Stimulated activated CD8-positive, alpha-beta memory T cell treated with anti-CD3 and anti-CD28 coated beads, Interleukin-12 subunit alpha, Interleukin-12 subunit beta, amount 100 ng/mL, for 1 hour (primary cell): Measurements from ENCODE around the gene SHISAL2A.

Experiments
- DNase-seq: peaks from one replicate; pipeline ENCODE4 v3.0.0-alpha.2; 2020; ENCODE audit warnings: low read depth

Gene SHISAL2A

GRCh38 chr1:52659851-52660596, 27.1 kb downstream of the SHISAL2A start:
- DNase-seq = no peak

- no peak for DNase-seq
Observed at GRCh38 chr1:52660807-52661206, 27.8 kb downstream of the SHISAL2A start.

GRCh38 chr1:52662645-52663313, 29.8 kb downstream of the SHISAL2A start:
- no peak for DNase-seq

GRCh38 chr1:52663716-52664115, 30.7 kb downstream of the SHISAL2A start:
- DNase-seq = no peak

DNA sequence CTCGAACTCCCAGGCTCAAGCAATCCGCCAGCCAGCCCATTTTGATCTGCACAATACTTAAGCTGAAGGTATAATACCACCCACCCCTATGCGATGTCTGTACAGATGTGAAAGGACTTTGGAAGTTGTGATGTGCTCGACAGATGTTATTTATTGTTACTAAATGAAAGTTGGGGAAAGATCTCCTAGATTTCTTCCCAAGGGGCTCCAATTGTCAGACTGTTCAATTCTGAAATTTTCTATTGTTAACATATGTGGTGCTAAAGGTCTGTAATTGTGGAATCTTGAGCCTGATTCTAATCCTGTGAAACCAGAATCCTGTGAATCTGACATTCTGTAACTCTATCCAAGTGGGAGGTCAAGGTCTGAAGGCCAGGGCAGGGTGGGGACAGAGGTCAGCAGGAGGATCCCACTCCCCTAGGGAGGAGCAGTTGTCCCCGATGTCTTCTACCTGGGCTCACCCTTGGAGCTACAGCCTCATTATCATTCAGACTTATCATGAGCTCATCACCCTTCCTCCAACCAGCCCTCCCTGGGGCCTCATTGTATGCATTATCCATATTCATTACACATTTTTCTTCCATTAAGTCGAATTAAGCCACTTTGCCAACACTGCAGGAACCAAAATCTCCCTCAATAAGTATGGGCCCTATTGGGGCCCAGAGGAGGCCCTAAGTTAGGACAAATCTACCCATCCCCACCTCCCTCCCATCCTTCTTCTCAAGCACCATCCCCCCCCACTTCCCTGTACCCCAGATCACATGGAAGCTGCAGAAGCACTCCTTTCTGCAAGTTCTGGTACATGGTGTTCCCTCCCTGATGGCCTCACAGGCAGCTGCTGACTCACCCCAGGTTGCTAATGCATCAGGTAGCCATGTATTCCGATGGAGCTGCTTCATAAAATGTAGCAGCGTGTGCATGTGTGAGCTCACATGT, 32.3 kb downstream of the SHISAL2A start:
- no peak for DNase-seq

DNA sequence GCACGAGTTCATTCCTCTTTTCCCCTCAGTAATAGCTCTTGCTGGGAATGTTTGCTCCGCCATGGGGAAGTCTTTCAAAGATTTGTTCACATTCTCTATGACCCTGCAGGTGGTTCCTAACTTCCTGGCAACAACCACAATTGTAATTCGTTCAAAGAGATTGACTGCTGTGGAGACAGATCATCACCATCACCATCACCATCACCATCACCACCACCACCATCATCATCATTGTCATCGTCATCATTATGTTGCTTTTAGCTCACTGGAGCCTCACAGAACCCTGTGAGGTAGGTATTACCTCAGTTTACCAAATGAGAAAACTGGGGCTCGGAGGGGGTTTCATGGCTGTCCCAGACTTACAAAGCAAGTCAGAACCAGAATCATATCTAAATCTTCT, 34.3 kb downstream of the SHISAL2A start:
- DNase-seq = no peak

- DNase-seq = no peak
Observed at GRCh38 chr1:52667984-52668383, 35.0 kb downstream of the SHISAL2A start.

- DNase-seq = no peak
Observed at GRCh38 chr1:52668711-52669110, 35.7 kb downstream of the SHISAL2A start.

DNA sequence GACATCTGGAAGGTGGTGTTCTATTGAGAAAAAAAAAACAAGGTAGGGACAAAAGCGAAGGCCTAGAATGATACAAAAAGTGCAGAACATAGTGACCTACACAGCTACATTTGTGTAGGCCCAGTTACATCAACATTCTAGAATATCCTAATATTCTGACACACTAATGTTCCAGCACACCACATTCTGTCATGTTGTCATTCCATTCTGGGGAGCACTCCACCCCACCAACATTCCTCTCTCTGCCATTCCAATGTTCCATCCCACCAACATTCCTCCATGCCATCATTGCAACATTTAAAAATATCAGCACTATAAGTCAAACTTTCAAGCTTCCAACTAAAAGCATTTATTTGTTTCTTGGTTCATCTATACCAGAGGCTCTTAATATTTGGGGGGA, 36.7 kb downstream of the SHISAL2A start:
- DNase-seq = no peak

DNA sequence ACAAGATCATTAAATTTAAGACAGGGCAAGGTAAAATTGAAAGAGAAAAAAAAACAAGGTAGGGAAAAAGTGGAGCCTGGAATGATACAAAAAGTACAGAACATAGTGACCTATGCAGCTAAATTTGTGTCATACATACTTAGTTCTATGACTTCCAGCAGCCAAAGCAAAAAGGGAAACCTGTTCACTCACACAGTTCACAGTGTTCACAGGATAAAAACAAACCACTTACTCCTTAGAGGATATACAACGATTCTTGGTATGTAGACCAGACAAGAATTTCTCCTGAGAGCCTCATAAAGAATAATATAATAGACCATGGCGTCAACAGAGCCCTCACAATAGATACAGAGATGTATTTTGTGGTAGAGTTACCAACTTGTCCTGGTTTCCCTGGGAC, 37.6 kb downstream of the SHISAL2A start:
- no peak for DNase-seq

GRCh38 chr1:52672946-52673345, 40.0 kb downstream of the SHISAL2A start:
- no peak for DNase-seq

GRCh38 chr1:52673513-52673912, 40.5 kb downstream of the SHISAL2A start:
- DNase-seq = no peak

- DNase-seq = no peak
Observed at GRCh38 chr1:52674497-52675384, 41.8 kb downstream of the SHISAL2A start.

DNA sequence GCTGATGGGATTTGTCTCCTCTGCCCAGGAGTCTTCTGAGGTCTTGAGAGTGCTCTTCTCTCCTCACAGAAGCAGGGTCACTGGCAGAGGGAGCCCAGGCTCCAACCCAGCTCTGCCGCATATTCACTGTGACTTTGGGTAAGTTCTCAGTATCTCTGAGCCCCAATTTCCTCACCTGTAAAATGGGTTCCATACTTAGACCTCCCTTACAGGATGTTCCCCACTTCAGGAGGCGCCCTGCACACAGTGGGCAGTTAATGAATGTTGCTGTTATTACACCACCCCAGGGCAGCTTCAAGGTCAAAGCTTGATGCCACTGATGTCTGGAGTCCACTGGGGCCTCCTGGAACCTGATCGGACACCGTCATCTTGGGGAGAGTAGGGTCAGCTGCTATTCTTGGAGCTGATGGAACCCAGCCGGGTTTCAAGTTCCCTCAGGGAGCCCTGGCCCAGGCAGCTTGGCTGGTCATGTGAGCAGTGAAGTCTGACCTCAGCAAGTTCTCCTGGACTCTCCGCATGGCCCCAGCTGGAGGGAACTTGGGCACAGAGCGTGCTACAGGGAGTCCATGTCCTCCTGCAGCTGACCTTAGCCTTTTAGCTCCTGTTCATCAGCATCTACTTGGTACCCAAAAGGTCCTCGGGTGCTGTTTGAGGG, 43.4 kb downstream of the SHISAL2A start:
- no peak for DNase-seq

DNA sequence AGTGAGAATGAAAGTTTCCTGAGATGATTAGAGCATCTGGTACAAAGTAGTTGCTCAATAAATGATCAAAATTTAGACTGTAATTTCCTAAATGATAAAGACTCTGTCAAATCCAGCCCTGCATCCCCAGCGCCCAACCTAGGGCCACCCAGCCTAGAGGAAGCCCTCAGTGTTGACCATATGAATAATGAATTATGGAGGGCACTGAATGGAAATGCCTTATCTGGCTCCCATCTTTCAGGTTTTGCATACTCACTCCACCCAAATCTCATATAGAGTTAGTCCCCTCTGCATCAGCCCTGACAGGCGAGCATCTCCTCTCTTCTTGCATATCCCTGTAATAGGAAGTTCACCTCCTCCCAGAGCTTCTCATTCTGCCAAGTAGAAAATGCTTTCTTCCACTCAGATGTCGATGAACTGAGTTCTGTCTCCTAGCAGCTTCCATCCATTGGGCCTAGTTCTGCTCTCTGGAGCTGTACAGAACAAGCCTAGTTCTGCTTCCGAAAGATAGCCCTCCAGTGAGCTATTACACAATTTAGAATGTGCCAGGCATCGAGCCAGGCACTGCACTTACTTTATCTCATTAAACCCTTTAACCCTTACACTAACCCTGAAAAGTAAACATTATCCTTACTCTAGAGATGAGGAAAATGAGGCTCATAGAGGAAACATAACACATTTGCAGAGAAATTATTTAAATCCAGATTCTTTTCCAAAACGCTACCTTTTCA, 44.3 kb downstream of the SHISAL2A start:
- no peak for DNase-seq

GRCh38 chr1:52679048-52679447, 46.1 kb downstream of the SHISAL2A start:
- no peak for DNase-seq

DNA sequence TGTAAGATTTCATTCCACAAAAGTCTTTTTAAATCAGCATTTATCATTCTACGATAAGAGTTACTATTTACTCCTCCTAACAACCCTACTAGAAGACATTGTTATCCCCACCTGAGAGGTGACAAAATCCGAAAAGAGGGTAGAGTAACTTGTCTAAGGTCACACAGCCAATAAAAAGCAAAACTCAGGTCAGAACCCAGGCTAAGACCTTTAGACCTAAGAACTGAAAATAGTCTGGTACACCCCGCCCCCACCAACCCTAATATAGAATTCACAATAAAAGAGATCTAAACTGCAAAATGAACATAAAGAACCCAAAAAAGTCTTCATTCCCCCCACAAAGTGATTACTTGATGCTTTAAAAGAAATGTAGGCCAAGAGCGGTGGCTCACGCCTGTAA, 46.5 kb downstream of the SHISAL2A start:
- no peak for DNase-seq

GRCh38 chr1:52680353-52680752, 47.4 kb downstream of the SHISAL2A start:
- no peak for DNase-seq

GRCh38 chr1:52681136-52681535, 48.2 kb downstream of the SHISAL2A start:
- DNase-seq = no peak

DNA sequence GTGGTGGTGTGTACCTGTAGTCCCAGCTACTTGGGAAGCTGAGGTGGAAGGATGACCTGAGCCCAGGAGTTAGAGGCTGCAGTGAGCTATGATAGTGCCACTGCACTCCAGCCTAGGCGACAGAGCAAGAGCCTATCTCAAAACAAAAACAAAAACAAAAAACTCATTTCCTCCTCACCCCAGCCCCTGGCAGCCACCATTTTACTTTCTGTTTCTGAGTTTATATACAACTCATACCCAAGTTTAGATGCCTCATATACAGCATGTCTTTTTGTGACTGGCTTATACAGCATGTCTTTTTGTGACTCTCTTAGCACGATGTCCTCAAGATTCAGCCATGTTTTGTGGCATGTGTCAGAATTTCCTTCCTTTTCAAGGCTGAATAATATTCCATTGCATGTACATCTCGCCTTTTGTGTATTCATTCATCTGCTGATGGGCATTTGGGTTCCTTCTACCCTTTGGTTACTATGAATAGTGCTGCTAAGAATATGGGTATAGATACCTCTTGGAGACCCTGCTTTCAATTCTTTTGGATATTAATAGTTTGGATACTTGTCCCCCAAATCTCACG, 50.5 kb downstream of the SHISAL2A start:
- DNase-seq = no peak
